ENCODE data around the gene TRAPPC8.
"Not testable (repeated sequence)": the region's sequence is repeated elsewhere in the genome, so short reads cannot be mapped to it uniquely, and the experiment has no call there.

Gene TRAPPC8

DNA sequence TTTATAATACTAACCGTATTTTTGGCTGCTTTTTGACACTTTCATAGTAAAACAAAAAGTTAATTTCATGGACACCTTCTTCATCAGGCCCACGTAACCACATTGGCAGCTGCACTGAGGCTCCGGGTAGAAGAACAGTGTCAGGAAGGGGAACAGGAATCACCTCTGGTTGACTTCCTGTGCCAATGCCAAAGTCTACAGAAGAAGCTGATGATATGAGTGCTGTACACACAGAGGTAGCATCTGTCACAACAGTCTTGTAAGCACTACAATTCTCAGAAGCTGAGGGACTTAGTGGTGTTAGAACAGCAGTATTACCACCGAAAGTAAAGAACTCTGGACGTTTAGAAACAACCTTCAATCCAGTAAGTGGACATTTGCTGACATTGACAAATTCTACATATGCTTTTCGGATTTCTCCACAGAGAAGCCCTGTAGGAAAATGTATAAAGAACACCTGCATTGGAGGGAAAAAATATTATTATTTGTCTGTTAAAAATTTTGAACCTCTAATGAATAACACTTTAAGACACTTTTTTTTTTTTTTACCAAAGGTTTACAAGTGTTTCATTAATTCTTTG is 85.3 kb downstream of the TRAPPC8 start:
- no peak for DNase-seq (ENCODE audit: low read depth, low spot score)

GRCh38 chr18:31850844-31851243 is 92.1 kb downstream of the TRAPPC8 start:
- no peak for DNase-seq (ENCODE audit: low read depth, low spot score)

DNA sequence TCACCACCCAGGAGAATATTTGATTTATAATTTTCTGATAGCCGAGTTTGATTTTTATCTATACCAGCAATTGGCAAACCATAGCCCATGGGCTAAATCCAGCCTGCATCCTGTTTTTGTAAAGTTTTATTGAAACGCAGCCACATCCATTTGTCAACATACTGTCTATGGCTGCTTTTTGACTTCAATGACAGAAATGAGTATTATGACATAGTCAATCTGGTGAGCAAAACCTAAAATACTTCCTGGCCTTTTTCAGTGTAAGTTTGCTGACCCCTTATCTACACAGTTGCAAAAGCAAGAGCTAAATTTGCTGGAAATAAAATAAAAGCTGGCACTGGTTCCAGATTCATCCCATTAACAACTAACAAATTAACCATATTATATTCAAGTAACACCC is 102.4 kb downstream of the TRAPPC8 start:
- DNase-seq (ENCODE audit: low read depth, low spot score) = no peak

GRCh38 chr18:31837879-31838278 is 105.0 kb downstream of the TRAPPC8 start:
- DNase-seq (ENCODE audit: low read depth, low spot score) = no peak

GRCh38 chr18:31835528-31836133 is 107.3 kb downstream of the TRAPPC8 start:
- no peak for DNase-seq (ENCODE audit: low read depth, low spot score)

GRCh38 chr18:31831903-31832302 is 111.0 kb downstream of the TRAPPC8 start:
- no peak for DNase-seq (ENCODE audit: low read depth, low spot score)

- no peak for DNase-seq (ENCODE audit: low read depth, low spot score)
Measured at GRCh38 chr18:31830686-31831085, 112.2 kb downstream of the TRAPPC8 start.

DNA sequence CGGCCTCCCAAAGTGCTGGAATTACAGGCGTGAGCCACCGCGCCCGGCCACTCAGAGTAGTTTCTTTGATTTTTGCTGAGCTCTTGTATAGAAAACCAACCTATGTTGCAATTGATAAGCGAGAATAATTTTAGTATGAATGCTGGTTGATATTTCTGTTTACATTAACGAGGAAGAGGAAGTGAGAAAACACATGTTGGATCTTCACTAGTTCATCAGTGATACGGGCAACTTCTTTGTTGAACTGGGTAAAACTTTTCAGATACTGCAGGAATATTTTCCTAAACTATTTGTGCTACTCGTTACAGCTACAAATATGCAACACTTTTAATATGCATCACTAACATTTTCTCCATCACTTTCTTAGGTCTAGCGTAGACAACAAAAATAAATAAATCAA is 114.3 kb downstream of the TRAPPC8 start:
- DNase-seq (ENCODE audit: low read depth, low spot score) = no peak

GRCh38 chr18:31826673-31827325 is 116.1 kb downstream of the TRAPPC8 start:
- not testable (repeated sequence) for DNase-seq (ENCODE audit: low read depth, low spot score)

GRCh38 chr18:31825772-31826171 is 117.2 kb downstream of the TRAPPC8 start:
- DNase-seq (ENCODE audit: low read depth, low spot score) = no peak

- DNase-seq (ENCODE audit: low read depth, low spot score) = no peak
Measured at GRCh38 chr18:31821545-31822171, 121.3 kb downstream of the TRAPPC8 start.

GRCh38 chr18:31819925-31820229 is 123.1 kb downstream of the TRAPPC8 start:
- DNase-seq (ENCODE audit: low read depth, low spot score) = no peak

DNA sequence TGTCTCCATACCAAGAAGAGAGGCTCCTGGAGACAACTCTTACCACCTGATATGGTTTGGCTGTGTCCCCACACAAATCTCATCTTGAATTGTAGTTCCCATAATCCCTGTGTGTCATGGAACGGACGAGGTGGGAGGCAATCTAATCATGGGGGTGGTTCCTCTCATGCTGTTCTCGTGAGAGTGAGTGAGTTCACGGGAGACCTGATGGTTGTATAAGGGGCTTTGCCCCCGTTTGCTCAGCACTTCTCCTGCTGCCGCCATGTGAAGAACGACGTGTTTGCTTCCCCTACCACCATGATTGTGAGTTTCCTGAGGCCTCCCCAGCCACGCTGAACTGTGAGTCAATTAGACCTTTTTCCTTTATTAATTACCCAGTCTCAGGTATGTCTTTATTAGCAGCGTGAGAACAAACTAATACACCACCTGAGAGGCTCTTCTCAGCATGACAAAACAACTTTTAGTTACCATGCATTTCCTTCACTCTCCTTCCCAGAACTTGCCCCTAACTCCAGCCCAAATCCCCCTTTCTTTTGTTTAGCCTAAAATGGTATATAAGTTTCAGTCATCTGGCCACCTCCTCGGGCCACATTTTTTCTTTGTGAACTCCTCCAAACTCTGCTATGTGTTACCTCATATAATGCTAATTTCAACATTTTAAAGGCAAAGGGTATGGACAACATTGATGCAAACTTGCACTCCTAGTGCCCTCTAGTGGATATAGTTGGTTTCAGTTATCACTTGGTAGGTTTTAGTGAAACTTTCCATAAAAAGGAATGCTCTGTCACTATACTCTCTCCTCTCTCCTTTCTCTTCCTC is 123.6 kb downstream of the TRAPPC8 start:
- DNase-seq (ENCODE audit: low read depth, low spot score) = peak; percentile 13

GRCh38 chr18:31814132-31814531 is 128.8 kb downstream of the TRAPPC8 start:
- no peak for DNase-seq (ENCODE audit: low read depth, low spot score)

GRCh38 chr18:31810336-31811130 is 132.4 kb downstream of the TRAPPC8 start:
- DNase-seq (ENCODE audit: low read depth, low spot score) = not testable (repeated sequence)

DNA sequence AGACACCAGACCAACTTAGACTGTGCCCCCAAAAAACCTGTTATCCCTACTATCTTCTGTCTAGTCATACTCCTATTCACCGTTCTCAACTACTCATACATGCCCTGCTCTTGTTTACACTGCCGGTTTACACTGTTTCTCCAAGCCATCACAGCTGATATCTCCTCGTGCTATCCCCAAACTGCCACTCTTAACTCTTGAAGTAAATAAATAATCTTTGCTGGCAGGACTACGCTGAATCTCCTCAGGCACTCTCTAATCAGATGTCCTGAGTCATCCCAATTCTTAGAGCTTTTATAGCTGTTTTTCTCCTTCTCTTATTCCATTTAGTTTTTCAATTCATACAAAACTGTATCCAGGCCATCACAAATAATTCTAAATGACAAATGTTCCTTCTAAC is 133.9 kb downstream of the TRAPPC8 start:
- DNase-seq (ENCODE audit: low read depth, low spot score) = not testable (repeated sequence)

DNA sequence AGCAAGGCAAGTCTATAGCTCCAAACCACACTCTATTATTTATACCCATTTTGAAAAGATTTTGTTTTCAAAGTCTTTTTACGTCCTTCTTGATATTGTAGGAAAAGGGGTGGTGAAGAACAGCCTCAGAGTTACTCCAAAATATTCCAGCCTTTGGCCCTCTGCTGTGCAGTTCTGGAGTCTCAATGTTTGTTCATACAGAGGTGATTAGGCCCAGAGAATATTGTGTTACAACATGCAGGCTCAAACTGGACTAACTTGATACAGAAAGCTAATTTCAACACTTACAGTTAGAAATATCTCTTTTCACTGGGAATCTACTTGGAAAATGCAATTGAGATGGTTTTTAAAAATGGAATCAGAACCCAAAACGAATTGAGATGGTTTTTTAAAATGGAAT is 141.8 kb downstream of the TRAPPC8 start:
- DNase-seq (ENCODE audit: low read depth, low spot score) = no peak

DNA sequence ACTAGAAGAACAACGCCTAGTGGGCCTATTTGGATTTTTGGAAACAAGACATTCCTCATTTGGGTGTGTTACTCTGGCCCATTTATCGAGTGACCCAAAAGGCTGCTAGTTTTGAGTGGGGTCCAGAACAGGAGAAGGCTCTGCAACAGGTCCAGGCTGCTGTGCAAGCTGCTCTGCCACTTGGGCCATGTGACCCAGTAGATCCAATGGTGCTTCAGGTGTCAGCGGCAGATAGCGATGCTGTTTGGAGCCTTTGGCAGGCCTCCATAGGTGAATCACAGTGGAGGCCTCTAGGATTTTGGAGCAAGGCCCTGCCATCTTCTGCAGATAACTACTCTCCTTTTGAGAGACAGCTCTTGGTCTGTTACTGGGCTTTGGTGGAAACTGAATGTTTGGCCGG is 143.7 kb downstream of the TRAPPC8 start:
- DNase-seq (ENCODE audit: low read depth, low spot score) = not testable (repeated sequence)

DNA sequence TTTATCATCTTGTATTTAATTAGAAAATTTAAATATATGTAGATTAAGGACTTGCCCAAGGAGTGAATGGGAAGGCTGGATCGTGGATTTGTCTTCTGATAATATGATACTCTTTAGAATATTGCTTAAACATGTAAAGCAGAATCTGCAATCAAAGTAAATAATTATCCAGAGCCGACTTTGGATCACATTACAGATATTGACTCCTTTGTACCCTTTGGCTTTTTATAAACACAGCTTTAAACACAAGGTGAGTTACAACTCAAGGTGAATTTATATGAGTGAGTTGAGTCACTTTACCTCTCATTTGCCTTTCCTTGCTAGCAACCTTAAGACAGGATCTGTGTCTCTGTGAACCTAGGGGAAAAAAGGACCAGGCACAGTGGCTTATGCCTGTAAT is 144.5 kb downstream of the TRAPPC8 start:
- no peak for DNase-seq (ENCODE audit: low read depth, low spot score)

DNA sequence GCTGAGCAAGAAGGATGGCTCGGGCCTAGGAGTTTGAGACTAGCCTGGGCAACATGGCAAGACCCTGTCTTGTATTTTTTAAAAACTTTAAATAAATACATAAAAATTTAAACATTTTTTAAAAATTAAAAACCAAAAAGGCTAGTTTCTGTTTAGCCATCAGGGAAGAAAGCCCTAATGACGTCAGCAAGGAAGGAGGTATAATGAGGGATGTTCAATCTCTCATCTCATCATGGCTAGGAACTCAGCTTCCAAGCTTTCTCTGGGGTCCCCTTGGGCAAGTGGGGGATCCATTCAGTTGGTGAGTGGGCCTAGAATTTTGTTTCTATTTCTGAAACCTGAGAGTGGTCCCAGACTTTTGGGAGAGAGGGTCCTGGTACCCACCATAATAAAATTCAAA is 147.2 kb downstream of the TRAPPC8 start:
- DNase-seq (ENCODE audit: low read depth, low spot score) = no peak

DNA sequence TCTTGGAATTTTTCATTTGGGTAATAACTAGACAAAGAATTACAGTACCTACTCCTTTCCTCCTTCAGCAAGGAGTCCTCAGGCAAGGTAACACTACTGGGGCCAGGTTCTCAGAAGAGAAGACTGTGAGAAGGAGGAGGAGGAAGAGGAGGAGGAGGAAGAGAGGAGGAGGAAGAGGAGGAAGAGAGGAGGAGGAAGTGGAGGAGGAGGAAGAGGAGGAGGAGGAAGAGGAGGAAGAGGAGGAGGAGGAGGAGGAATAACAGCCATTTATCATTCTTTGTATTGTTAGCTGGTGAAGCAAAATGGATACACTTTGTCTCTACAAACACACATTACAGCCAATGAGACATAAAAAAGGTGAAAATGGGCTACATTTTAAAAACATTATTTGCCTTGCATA is 149.4 kb downstream of the TRAPPC8 start:
- DNase-seq (ENCODE audit: low read depth, low spot score) = no peak

Measured in smooth muscle cell of the brain vasculature (primary cell).